Neuronal stem cell (in vitro differentiated cells): ENCODE results near the gene ERC2.

ENCODE experiments used
- DNase-seq: peaks from one replicate; pipeline ENCODE4 v3.0.0-alpha.2; 2013; ENCODE audit warnings: low spot score
- H2AFZ ChIP-seq: one replicate; pipeline ENCODE4 v1.6.1; 2013; ENCODE audit warnings: mild to moderate bottlenecking, low read length, inconsistent platforms
- H2AK5ac ChIP-seq: 2 replicates; pipeline ENCODE4 v1.6.1; 2013; ENCODE audit warnings: low read depth, mild to moderate bottlenecking, inconsistent platforms, low read length, moderate library complexity, mixed read lengths
- H2BK120ac ChIP-seq: 2 replicates; pipeline ENCODE4 v1.6.1; 2013; ENCODE audit warnings: low read depth, mild to moderate bottlenecking, inconsistent platforms, low read length, moderate library complexity, mixed read lengths
- H2BK12ac ChIP-seq: one replicate; pipeline ENCODE4 v1.6.1; 2013; ENCODE audit warnings: low read length, inconsistent platforms
- H2BK15ac ChIP-seq: 2 replicates; pipeline ENCODE4 v1.6.1; 2013; ENCODE audit warnings: mild to moderate bottlenecking, low read length, inconsistent platforms, mixed read lengths
- H2BK5ac ChIP-seq: one replicate; pipeline ENCODE4 v1.6.1; 2013; ENCODE audit warnings: inconsistent platforms, mild to moderate bottlenecking, low read length, moderate library complexity
- H3K14ac ChIP-seq: one replicate; pipeline ENCODE4 v1.6.1; 2013; ENCODE audit warnings: low read length, inconsistent platforms
- H3K18ac ChIP-seq: 2 replicates; pipeline ENCODE4 v1.6.1; 2013; ENCODE audit warnings: low read length, inconsistent platforms
- H3K23ac ChIP-seq: 2 replicates; pipeline ENCODE4 v1.6.1; 2013; ENCODE audit warnings: low read depth, mild to moderate bottlenecking, mixed read lengths, low read length, inconsistent platforms; ENCODE audit not compliant: poor library complexity
- H3K27ac ChIP-seq: replicated peaks from 3 replicates; pipeline ENCODE4 v1.5.1; 2013; ENCODE audit warnings: low read length, inconsistent platforms
- H3K27me3 ChIP-seq, 3 experiments: 2 replicates each; pipeline ENCODE4 v1.6.1; 2013; ENCODE audit warnings: low read length in 3 of 3, mild to moderate bottlenecking in 2 of 3, inconsistent platforms in 1 of 3, low read depth in 1 of 3, mixed read lengths in 1 of 3, moderate library complexity in 1 of 3; ENCODE audit not compliant: control insufficient read depth in 3 of 3, insufficient read depth in 3 of 3
- H3K36me3 ChIP-seq, 2 donors: replicated peaks in 1 of 2; 2 replicates each; pipeline ENCODE4 v1.6.1; 2013; ENCODE audit warnings: low read length in 2 of 2; ENCODE audit not compliant: control insufficient read depth in 2 of 2, insufficient read depth in 2 of 2
- H3K4ac ChIP-seq: 2 replicates; pipeline ENCODE4 v1.6.1; 2013; ENCODE audit warnings: inconsistent platforms, mild to moderate bottlenecking, low read length, moderate library complexity
- H3K4me1 ChIP-seq, 2 donors: 1 replicate in 1 of 2; 2 replicates in 1 of 2; pipeline ENCODE4 v1.6.1; 2013; ENCODE audit warnings: low read length in 2 of 2, low read depth in 1 of 2; ENCODE audit not compliant: control insufficient read depth in 2 of 2, insufficient read depth in 1 of 2
- H3K4me2 ChIP-seq: one replicate; pipeline ENCODE4 v1.6.1; 2013; ENCODE audit warnings: mild to moderate bottlenecking, low read length, inconsistent platforms; ENCODE audit not compliant: insufficient read depth, poor library complexity, severe bottlenecking
- H3K4me3 ChIP-seq, 2 donors: 2 replicates each; pipeline ENCODE4 v1.5.1; 2013; ENCODE audit warnings: low read length in 2 of 2, mild to moderate bottlenecking in 2 of 2, inconsistent platforms in 1 of 2, moderate library complexity in 1 of 2
- H3K79me1 ChIP-seq: one replicate; pipeline ENCODE4 v1.6.1; 2013; ENCODE audit warnings: low read depth, mild to moderate bottlenecking, inconsistent platforms, low read length, moderate library complexity
- H3K9ac ChIP-seq: one replicate; pipeline ENCODE4 v1.6.1; 2013; ENCODE audit warnings: mild to moderate bottlenecking, low read depth, low read length, inconsistent platforms; ENCODE audit not compliant: poor library complexity
- H3K9me3 ChIP-seq, 2 donors: replicated peaks in 1 of 2; 2 replicates each; pipeline versions ENCODE3 to v1.6.1; 2013; ENCODE audit warnings: low read length in 2 of 2, mild to moderate bottlenecking in 2 of 2, inconsistent platforms in 1 of 2, low read depth in 1 of 2, mixed read lengths in 1 of 2, moderate library complexity in 1 of 2; ENCODE audit not compliant: control insufficient read depth in 2 of 2, insufficient read depth in 1 of 2
- H4K8ac ChIP-seq: one replicate; pipeline ENCODE4 v1.6.1; 2013; ENCODE audit warnings: low read depth, mild to moderate bottlenecking, inconsistent platforms, low read length, moderate library complexity
- H4K91ac ChIP-seq: one replicate; pipeline ENCODE4 v1.6.1; 2013; ENCODE audit warnings: low read length, low read depth, mild to moderate bottlenecking, inconsistent platforms; ENCODE audit not compliant: poor library complexity
- whole genome bisulfite sequencing, 2 donors: extraction: QIAGEN DNeasy Blood & Tissue Kit; methylation state at CpG; one replicate each; pipeline ENCODE4 v1.1.7; 2013; ENCODE audit warnings: missing lambda C conversion rate in 2 of 2, mixed read lengths in 1 of 2; ENCODE audit not compliant: insufficient read length in 2 of 2, insufficient replicate concordance in 1 of 2; ENCODE audit errors: extremely low coverage in 2 of 2; 5-methylcytosine and 5-hydroxymethylcytosine counted together

The ERC2 gene

DNA sequence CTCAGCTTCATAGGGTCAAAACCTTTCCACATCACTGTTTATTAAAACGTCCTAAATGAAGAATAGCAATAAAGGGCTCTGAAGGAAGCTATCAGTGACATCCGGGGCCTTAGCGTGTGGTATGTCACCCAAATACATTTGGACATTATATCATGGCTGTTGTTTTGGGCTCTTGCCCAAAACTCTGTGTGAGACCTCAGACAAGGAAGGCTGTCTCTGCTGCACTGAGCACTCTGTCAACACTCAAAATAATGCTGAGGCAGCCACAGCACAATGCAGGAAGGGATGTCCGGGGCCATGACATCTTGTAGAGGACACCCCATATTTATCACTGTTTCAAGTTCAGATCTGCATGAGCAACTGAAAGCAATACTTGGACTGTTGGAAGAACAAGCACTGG, 687.4 kb downstream of the ERC2 start:
- no peak overlapping the region for H4K91ac ChIP-seq
- no peak overlapping the region for H3K4ac ChIP-seq
- H2BK12ac ChIP-seq = no peak overlapping the region
- H3K27ac ChIP-seq = no peak overlapping the region
- H4K8ac ChIP-seq = no peak overlapping the region
- no peak overlapping the region for H3K23ac ChIP-seq
- no peaks in the 10 kb centered on the region for H3K27me3 ChIP-seq
- no peak overlapping the region for H2AFZ ChIP-seq
- H3K4me1 ChIP-seq = peaks cover 4 to 11% of the 10 kb centered on the region in 2 donors
- H2AK5ac ChIP-seq = no peak overlapping the region
- H2BK15ac ChIP-seq = no peak overlapping the region
- no CpG with 5 or more reads among the region's 4 CpGs for WGBS, 2 donors
- H3K79me1 ChIP-seq = no peaks in the 10 kb centered on the region
- no peak overlapping the region for H3K14ac ChIP-seq
- H3K9ac ChIP-seq = no peak overlapping the region
- H2BK5ac ChIP-seq = no peak overlapping the region
- H3K4me2 ChIP-seq = no peak overlapping the region
- H3K4me3 ChIP-seq = no peak overlapping the region
- no peak overlapping the region for H2BK120ac ChIP-seq
- no peak overlapping the region for H3K18ac ChIP-seq
- peaks cover 0 to 1% of the 10 kb centered on the region in 2 donors for H3K9me3 ChIP-seq
- DNase-seq = no peak
- no peaks in the 10 kb centered on the region for H3K36me3 ChIP-seq

DNA sequence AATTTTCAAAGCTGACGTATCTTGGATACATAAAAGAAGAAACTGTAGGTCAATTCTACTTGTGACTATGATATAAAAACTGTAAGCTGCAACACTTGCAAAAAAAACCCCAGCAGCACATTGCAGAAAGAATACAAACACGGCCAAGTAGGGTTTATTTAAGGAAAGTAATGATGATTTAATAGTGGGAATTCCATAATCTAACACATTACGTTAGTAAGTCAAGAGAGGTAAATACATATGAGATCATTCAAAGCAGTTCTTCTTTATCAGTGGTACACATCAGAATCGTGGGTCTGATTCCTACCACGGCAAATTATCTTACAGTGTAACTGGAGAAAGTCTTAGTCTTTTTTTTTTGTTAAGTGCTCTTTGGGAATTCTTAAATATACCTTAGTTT, 688.7 kb downstream of the ERC2 start:
- Histone ChIP-seq H3K18ac (no peak overlapping the region), H2BK12ac (no peak overlapping the region), H4K8ac (no peak overlapping the region), H3K9me3 (no peaks in the 10 kb centered on the region), H2AK5ac (no peak overlapping the region), H3K4me1 (peaks cover 0 to 6% of the 10 kb centered on the region in 2 donors), H3K4me2 (no peak overlapping the region), H2AFZ (no peak overlapping the region), H3K36me3 (no peaks in the 10 kb centered on the region), H3K4me3 (no peak overlapping the region), H3K14ac (no peak overlapping the region), H3K79me1 (no peaks in the 10 kb centered on the region), H2BK120ac (no peak overlapping the region), H3K27ac (no peak overlapping the region), H3K4ac (no peak overlapping the region), H4K91ac (no peak overlapping the region), H3K27me3 (no peaks in the 10 kb centered on the region), H2BK15ac (no peak overlapping the region), H3K23ac (no peak overlapping the region), H2BK5ac (no peak overlapping the region), H3K9ac (no peak overlapping the region)
- DNase-seq = no peak
- no CpG with 5 or more reads among the region's 5 CpGs for WGBS, 2 donors

DNA sequence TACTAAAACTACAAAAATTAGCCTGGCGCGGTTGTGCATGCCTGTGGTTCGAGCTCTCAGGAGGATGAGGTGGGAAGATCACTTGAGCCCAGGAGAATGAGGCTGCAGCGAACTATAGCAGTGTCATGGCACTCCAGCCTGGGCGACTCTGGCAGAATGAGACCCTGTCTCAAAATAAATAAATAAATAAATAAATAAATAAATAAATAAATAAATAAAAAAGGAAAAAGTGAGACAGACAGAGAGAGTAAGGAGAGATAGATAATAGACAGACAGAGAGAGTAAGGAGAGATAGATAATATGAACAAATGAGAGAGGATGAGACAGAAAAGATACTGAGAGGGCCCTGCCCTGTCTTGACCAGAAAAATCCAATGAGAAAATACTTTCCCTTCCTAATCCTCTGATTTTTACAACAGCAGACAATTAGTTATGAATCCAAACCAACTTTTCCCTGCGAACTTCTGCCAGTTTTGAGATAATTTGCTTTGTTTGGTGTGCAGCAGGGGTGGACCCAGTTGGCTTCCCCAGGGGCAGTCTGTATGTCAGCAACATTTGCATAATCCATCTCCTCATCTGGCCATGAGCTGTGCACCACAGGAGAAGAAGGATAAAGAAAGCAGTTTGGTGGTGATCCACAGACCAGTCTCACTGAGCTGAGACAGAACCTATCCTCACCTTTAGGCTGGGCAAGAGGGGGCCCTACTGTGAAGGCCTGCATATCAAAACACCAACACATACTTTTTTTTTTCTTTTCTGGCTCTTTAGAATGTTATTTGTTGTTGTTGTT, 692.7 kb downstream of the ERC2 start:
- H3K79me1 ChIP-seq = no peaks in the 10 kb centered on the region
- no peaks in the 10 kb centered on the region for H3K36me3 ChIP-seq
- no peak overlapping the region for H3K4ac ChIP-seq
- H3K14ac ChIP-seq = no peak overlapping the region
- no peak overlapping the region for H2AFZ ChIP-seq
- H2AK5ac ChIP-seq = no peak overlapping the region
- no peak overlapping the region for H3K27ac ChIP-seq
- H3K4me2 ChIP-seq = no peak overlapping the region
- no peak overlapping the region for H4K8ac ChIP-seq
- no peak overlapping the region for H3K9ac ChIP-seq
- no peak overlapping the region for H3K4me3 ChIP-seq
- no peaks in the 10 kb centered on the region for H3K9me3 ChIP-seq
- no peak for DNase-seq
- no peak overlapping the region for H4K91ac ChIP-seq
- no peaks in the 10 kb centered on the region for H3K27me3 ChIP-seq
- no peak overlapping the region for H2BK15ac ChIP-seq
- no peak overlapping the region for H3K18ac ChIP-seq
- H3K23ac ChIP-seq = no peak overlapping the region
- peaks cover 0 to 6% of the 10 kb centered on the region in 2 donors for H3K4me1 ChIP-seq
- no peak overlapping the region for H2BK120ac ChIP-seq
- WGBS, 2 donors = no CpG with 5 or more reads among the region's 6 CpGs
- H2BK5ac ChIP-seq = no peak overlapping the region
- H2BK12ac ChIP-seq = no peak overlapping the region

DNA sequence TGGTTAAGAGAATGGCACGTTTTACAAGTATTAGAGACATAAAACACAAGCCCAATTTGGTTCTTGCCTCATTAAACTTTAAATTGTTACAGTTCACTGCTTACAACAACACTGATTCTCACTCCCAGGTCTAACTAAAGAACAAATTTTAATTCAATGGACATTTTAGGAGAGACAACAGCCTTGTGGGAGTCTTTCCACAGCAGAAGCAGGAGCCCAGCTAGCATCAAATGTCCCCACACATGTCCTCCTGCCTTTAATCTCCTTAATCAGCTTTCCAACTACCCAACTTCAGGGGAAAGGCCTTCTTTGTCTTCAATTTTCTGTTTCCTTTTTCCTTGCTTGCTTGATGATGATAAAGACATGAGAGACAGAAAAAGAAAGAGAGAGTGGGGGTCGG, 693.4 kb downstream of the ERC2 start:
- no peaks in the 10 kb centered on the region for H3K27me3 ChIP-seq
- H3K4me2 ChIP-seq = no peak overlapping the region
- H4K8ac ChIP-seq = no peak overlapping the region
- no peak overlapping the region for H2AK5ac ChIP-seq
- WGBS, 2 donors = no CpG with 5 or more reads among the region's 2 CpGs
- H2BK12ac ChIP-seq = no peak overlapping the region
- H2BK5ac ChIP-seq = no peak overlapping the region
- peaks cover 0 to 6% of the 10 kb centered on the region in 2 donors for H3K4me1 ChIP-seq
- no peaks in the 10 kb centered on the region for H3K79me1 ChIP-seq
- H3K18ac ChIP-seq = no peak overlapping the region
- no peak overlapping the region for H2BK15ac ChIP-seq
- no peak overlapping the region for H2BK120ac ChIP-seq
- H3K27ac ChIP-seq = no peak overlapping the region
- no peak for DNase-seq
- H3K9me3 ChIP-seq = no peaks in the 10 kb centered on the region
- no peak overlapping the region for H3K4ac ChIP-seq
- no peak overlapping the region for H3K14ac ChIP-seq
- H4K91ac ChIP-seq = no peak overlapping the region
- H2AFZ ChIP-seq = no peak overlapping the region
- H3K4me3 ChIP-seq = no peak overlapping the region
- H3K9ac ChIP-seq = no peak overlapping the region
- H3K36me3 ChIP-seq = no peaks in the 10 kb centered on the region
- no peak overlapping the region for H3K23ac ChIP-seq
